HG03045 (cell line): ENCODE measurements around the gene SPEN.

Experiments
- ATAC-seq: cut with Tn5 transposase; IDR thresholded peaks from one replicate; pipeline ENCODE4 v1.9.1; 2021; ENCODE audit warnings: mild to moderate bottlenecking, moderate library complexity; ENCODE audit not compliant: unreplicated experiment

The SPEN gene

GRCh38 chr1:15945011-15945831 lies 97.7 kb downstream of the SPEN start:
- no peak for ATAC-seq

DNA sequence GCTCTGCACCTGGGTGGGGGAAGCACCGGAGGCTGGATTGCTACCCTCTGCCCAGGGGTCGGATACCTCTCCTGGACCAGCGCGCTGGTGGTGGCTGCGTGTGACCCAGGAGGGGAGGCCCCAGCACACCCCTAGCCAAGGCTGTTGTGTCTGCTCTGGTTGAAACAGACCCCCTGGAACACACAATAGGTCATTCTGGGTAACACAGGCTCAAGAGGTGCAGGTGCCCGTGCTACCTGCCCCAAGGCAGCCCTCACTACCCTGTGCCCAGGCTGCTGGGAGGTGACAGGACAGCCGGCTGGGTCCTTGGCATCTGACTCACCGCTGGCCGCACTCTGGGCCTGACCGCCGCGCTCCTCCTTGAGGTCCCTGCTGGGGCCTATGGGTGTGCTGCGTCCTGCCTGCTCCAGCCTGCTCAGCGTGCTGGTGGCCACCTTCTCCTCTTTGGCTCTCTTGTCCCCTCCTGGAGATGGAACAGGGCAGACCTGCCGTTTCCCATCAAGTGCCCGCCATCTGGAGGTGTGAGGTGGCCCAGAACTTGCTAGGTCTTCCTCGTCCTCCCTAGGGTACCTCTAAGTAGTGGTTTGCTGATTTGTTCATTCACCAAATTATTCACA lies 98.4 kb downstream of the SPEN start:
- no peak for ATAC-seq

DNA sequence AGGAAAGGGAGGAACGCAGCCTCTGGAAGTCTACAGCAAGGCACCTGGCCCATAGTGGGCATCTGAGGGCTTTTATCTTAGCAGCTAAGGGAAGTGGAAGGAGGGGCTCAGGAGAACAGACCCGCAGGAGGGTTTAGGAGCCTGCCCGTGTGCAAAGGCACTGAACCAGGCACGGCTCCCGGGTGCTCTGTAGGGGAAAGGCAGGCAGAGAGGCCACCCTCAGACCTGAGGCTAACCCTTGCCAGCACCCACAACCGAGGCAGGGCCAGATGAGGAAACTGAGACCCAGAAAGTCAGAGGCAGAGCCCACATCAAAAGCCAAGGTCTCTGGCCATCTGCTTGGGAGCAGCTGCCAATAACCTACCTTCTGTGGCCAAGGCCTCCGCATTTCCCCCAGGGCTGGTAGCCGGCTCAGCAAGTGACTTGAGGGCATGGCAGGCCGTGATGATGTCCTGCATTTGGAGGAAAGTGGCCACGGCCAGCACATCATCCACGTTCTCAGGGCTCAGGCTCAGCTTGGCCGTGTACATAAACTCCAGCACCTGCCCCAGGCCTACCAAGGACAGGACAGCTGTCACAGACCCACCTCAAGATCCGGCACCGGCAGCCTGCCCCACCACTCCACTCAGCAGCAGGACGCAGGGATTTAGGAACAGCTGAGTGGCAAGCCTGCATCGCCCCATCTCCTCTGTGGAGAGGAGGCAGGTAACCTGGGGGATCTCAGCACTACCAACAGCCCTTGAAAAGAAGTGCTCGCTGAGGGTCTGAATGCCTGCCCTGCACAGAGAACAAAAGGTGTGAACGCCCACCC lies 99.3 kb downstream of the SPEN start:
- ATAC-seq = no peak

GRCh38 chr1:15947382-15948090 lies 100.0 kb downstream of the SPEN start:
- no peak for ATAC-seq

DNA sequence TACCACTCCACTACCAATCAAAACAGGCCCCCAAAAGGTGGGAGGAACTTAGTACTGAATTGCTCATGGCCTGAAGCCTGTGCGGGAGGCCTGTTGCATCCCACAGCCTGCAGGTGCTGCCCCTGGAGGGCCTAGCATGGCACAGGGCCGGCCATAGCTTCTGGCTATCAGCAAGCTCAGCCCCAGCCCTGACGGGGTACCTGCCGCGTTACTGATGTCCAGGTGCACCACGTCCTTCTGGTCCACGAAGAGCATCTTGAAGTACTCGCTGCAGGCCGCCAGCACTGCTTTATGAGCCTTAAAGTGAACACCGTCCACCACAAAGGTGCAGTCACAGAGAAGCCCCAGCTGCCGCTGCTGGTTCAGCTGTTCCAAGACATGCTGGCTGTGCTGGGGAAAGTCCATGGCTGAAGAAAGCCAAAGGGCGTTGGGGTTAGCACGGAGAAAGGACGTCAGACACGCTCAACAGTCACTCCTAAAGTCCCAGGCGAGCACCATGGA lies 100.6 kb downstream of the SPEN start:
- ATAC-seq = no peak

- no peak for ATAC-seq
Observed at GRCh38 chr1:15948595-15949452, 101.3 kb downstream of the SPEN start.

DNA sequence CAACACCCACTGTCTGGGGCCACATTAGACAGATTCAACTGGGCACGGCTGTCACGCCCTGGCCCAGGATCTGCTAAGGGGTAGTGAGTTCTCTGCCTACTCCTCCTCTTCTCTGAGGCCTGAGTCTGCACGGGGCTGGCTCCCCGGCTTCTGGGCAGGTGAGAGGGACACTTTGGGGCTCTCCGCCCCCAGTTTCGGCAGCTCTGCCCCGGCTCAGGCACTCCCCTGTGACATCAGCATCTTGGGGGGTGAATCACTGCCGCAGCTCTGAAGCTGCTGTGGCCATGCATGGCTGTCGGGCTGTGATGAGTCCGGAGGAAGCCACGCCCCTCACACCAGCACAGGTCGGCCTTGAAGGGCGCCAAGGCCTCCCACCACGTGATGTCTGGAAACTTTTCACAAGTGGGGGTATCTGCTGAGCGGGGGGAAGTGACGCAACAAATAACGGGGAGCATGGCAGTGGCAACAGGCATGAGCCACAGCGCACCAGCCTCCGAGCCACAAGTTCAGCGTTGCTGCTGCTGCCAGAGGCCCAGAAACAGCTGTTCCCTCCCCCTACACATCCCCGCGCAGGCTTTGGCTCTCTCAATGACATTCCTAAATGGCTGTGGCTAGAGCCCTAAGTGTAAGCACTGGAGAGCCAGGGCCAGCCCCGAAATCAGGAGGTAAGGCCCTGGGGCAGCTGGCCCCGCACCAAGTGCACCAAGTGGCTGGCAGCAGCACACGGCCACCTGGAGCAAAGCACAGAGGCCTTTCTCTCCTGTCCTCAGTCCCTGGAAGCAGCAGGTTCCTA lies 102.1 kb downstream of the SPEN start:
- ATAC-seq = peak; percentile 66

- no peak for ATAC-seq
Observed at GRCh38 chr1:15950302-15950701, 102.8 kb downstream of the SPEN start.

DNA sequence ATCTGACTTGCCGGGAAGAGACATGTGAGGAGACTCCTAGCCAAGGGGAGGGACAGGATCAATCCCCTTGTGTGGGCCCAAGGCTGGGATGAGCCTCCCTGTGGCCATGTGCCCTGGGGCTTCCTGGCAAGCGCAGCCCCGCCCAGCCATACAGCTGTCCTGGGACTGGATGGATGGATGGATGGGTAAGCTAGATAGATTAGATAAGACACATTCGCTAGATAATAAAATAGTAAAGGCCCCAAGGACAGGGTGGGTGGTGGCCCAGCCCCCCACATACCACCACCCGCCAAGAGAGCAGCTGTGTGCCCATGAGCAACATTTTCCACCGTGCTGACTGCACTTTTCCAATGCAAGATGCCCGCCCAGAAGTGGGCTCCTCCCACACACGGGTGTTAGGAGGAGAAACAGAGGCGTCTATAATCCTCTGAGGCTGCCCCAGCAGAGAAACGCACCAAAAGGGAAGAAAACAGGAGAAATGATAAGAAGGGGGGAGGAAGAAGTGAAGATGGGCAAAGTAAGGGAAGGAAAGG lies 103.3 kb downstream of the SPEN start:
- ATAC-seq = no peak

DNA sequence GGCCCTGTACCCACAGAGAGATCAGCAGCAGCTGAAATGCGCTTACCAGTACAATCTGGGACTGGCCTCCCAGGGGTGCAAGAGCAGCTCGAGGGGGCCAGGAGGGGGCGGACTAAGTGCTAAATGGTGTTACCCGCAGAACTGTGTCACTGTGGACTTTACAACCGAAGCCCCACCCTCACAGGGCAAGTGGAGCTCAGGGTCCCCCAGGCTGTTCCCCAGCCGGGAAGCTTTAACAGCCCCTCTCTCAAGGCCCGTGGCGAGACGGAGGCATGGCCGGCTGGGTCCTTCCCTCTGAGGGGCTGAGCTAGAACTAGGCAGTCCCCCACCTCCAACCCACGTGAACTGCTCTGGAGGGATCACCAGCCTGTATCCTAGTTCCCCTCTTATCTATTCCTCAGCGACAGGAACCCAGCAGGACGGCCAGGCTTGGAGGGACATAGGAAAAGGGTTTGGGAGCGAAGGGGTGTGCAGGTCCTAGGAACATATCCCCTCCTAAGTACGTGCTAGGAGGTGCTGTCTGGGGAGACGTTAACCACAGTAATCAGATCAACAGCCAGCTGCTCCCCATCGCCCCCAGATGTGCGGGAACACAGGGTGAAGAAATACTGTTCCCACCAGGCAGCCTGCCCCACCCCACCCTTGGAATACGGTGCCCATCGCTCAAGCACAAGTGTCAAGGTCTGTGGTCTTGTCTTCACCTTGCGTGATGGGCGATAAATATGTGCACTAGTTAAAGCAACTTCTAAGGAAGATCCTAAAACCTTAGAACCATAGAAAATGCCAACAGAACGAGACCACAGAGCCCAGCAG lies 104.0 kb downstream of the SPEN start:
- no peak for ATAC-seq

GRCh38 chr1:15952317-15953258 lies 105.1 kb downstream of the SPEN start:
- no peak for ATAC-seq

DNA sequence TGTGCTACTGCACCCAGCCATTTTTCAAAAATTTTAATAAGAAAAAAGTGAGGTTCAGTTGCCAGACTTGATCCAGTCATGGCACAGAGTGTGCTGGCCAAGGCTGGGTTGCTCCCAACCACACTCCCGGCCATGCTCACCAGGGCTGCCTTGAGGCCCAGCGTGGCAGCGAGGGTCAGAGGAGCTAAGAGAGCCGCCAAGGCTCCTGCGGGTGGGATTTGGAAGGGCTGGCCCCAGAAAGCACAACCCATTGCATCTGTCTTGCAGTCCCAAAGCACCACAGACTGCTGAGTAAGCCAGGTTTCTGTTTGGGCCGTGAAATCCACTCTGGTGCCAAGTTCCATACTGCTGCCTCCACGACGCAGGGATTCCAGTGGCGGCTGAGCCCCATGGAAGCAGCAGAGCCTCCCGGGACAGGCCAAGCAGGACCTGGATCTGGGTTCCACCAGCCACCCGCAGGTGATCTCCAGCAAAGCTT lies 105.8 kb downstream of the SPEN start:
- ATAC-seq = no peak

DNA sequence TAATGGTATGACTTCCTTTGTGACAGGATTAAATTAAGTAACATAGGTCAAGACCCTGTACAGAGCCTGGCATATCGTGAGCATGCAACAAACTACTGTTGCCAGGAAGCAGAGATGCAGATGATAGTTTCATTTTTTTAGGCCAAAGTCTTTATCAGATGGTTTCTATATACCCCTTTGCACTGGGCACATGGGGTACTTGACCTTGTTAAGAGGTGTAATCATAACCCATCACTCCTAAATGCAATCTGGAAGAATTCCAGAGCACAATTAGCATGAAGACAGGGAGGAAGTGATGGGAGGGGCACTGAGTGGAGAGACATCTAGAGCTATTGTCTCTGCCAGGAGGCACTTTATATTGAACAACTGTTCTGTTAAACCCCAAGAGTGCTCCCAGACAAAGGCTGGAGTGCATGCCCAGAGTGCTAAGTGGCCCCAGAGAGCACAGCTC lies 106.3 kb downstream of the SPEN start:
- no peak for ATAC-seq

- no peak for ATAC-seq
Observed at GRCh38 chr1:15954316-15954715, 106.8 kb downstream of the SPEN start.

- no peak for ATAC-seq
Observed at GRCh38 chr1:15955552-15955951, 108.0 kb downstream of the SPEN start.

- ATAC-seq = no peak
Observed at GRCh38 chr1:15956150-15956549, 108.6 kb downstream of the SPEN start.
